HFF-Myc (cell line): Measurements from ENCODE around the gene PTX3.

Source experiments
- DNase-seq: peaks from one replicate; pipeline ENCODE4 v3.0.0-alpha.2; 2011; ENCODE audit warnings: low read depth; ENCODE audit errors: extremely low read depth
- H3K4me3 ChIP-seq: replicated peaks from 2 replicates; pipeline ENCODE4 v1.5.1; 2011; ENCODE audit warnings: low read depth, mild to moderate bottlenecking, control low read depth, low read length
- CTCF ChIP-seq: IDR thresholded peaks from 2 replicates; pipeline ENCODE4 v1.5.1; 2012; ENCODE audit warnings: mild to moderate bottlenecking, low read depth, low read length, control low read depth; ENCODE audit errors: missing control alignments

Gene PTX3

GRCh38 chr3:157467200-157467599 lies 30.6 kb downstream of the PTX3 start:
- H3K4me3 ChIP-seq = no peak overlapping the region
- DNase-seq = no peak
- TF ChIP-seq CTCF = no peak

GRCh38 chr3:157469561-157470294 lies 33.1 kb downstream of the PTX3 start:
- no peak for DNase-seq
- no peak for TF ChIP-seq CTCF
- H3K4me3 ChIP-seq = no peak overlapping the region

- TF ChIP-seq CTCF = no peak
- no peak overlapping the region for H3K4me3 ChIP-seq
- DNase-seq = no peak
Observed at GRCh38 chr3:157471064-157471463, 34.4 kb downstream of the PTX3 start.

- no peak overlapping the region for H3K4me3 ChIP-seq
- TF ChIP-seq CTCF = no peak
- no peak for DNase-seq
Observed at GRCh38 chr3:157472648-157473047, 36.0 kb downstream of the PTX3 start.

- TF ChIP-seq CTCF = no peak
- H3K4me3 ChIP-seq = no peak overlapping the region
- DNase-seq = peak; percentile 37
Observed at GRCh38 chr3:157475921-157476414, 39.3 kb downstream of the PTX3 start.

- H3K4me3 ChIP-seq = no peak overlapping the region
- TF ChIP-seq CTCF = no peak
- DNase-seq = no peak
Observed at GRCh38 chr3:157477441-157477840, 40.8 kb downstream of the PTX3 start.
